ENCODE measurements around the gene MYRFL.
"Not testable (repeated sequence)": the region's sequence is repeated elsewhere in the genome, so short reads cannot be mapped to it uniquely, and the experiment has no call there.

MYRFL gene

GRCh38 chr12:69824966-69825560 is at the start of gene MYRFL:
Gene MYRFL (plus strand): TSS chr12:69825227. CDS start chr12:69825518, 291 bp downstream.
- FAIRE-seq (no peak), DNase-seq (ENCODE audit: insufficient read length, low spot score) (no peak)

DNA sequence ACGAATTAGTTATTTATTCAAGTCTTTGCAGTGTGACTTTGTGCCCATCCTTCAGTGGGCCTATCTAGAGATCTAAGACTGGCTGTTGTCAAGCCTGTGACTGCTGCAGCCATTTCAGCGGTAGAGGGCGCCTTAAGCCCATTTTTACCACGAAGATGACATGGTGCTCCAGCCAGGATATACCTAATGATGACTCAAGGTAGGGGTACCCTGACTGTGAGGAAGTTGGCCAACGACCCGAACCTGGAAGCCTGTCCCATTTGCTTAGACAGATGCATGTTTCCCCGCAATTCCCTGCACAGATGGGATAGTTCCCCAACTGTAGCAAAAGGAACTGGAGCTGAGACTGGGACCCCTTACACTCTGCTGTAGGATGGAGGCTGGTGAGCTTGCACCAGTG is 45.1 kb upstream of the MYRFL start:
- DNase-seq (ENCODE audit: insufficient read length, low spot score) = peak; percentile 41
- FAIRE-seq = peak; percentile 42

GRCh38 chr12:69783365-69783764 is 41.7 kb upstream of the MYRFL start:
- FAIRE-seq (no peak), DNase-seq (ENCODE audit: insufficient read length, low spot score) (no peak)

DNA sequence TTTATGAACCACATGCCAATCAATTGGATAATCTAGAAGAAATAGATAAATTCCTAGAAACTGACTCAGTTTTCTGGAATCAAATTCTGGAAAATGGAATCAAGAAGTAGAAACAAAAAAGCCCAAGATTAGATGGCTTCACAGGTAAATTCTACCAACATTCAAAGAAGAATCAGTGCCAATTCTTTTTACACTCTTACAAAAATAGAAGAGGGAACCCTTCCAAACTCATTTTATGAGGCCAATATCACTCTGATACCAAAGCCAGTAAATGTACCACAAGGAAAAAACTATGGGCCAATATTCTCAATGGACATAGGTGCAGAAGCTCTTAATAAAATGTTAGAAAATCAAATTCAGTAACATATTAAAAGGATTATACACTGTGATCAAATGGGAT is 35.7 kb upstream of the MYRFL start:
- FAIRE-seq = no peak

DNA sequence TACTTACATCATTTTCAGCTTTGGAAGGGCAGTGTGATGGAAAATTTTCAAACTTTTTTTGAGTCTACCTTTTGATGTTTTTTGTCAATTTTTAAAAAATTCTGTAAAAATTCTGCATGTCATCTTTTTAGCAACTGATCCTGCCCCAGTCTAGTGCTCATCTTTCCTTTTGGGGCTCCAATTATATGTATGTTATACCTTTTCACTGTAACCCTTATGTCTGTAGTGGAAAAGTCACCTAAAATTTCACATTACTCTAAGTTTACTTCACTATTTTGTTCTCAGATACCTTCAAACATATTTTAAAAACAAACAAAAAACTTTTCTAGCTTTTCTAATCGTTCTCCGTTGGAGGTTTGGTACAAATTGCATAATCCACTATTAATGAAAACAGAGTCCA is 32.5 kb upstream of the MYRFL start:
- no peak for FAIRE-seq
- DNase-seq (ENCODE audit: insufficient read length, low spot score) = no peak

More for the DNA sequence above, 35.7 kb upstream of the MYRFL start:
- no peak for DNase-seq (ENCODE audit: insufficient read length, low spot score)

- not testable (repeated sequence) for FAIRE-seq; DNase-seq (ENCODE audit: insufficient read length, low spot score)
Measured at GRCh38 chr12:69807101-69807897, 17.7 kb upstream of the MYRFL start.

GRCh38 chr12:69810870-69811498 is 14.0 kb upstream of the MYRFL start:
- FAIRE-seq (no peak), DNase-seq (ENCODE audit: insufficient read length, low spot score) (no peak)

DNA sequence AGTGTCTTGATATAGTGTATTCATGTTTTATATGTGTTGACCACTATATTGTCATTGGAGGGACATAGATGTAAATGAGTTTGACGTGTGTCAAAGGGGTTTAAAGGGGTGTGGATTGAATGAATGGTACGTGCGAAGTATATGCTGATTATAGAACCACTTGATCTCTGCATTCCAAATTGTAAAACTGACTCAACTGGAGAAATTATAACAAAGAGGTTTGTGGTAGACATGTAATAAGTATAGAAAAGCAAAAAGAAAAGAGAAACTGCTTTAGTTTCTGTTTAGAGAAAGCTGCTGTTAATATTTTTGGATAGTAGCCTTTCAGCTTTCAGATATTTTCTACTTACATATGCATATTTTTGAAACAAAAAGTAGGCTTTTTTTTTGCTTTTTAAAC is 8.9 kb upstream of the MYRFL start:
- no peak for FAIRE-seq

GRCh38 chr12:69821032-69821455 is 4.0 kb upstream of the MYRFL start:
- no peak for FAIRE-seq
- no peak for DNase-seq (ENCODE audit: insufficient read length, low spot score)

More for the DNA sequence above, 8.9 kb upstream of the MYRFL start:
- no peak for DNase-seq (ENCODE audit: insufficient read length, low spot score)

DNA sequence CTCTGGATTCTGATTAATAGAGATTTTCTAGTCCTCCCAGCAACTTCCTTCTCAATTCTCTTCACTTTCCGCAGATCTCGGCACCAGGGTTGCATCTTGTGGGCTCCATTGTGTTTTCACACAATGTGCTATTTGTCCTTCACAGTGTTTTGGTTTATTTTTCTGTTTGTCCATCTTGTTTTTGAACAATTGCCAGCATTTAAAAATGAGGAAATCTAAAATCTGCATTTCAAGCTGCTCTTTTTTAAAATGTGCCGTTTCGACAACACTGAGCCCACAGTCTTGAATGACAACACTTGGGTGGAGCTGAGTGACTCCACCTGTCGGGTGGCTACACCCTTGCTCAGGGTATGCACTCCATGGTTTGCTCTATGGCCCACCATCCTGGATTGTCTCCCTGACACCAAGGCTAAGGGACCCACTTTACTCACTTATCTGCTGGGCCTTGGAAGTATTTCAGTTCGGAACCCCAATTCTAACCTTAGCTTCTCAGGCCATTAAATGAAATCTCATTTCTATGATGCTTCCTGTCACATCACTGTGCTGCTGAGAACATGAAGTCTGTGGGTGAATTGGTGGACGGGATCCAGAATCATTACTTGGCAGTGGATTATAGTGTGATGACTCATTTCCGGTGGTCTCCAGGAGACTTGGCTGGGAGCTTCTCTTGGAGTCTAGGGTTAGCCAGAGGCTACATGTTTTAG is 3.4 kb upstream of the MYRFL start:
- DNase-seq (ENCODE audit: insufficient read length, low spot score) = peak; percentile 74

GRCh38 chr12:69822201-69822860 is 2.7 kb upstream of the MYRFL start:
- DNase-seq (ENCODE audit: insufficient read length, low spot score) = no peak
- no peak for FAIRE-seq

More for the DNA sequence above, 3.4 kb upstream of the MYRFL start:
- peak; percentile 48 for FAIRE-seq

DNA sequence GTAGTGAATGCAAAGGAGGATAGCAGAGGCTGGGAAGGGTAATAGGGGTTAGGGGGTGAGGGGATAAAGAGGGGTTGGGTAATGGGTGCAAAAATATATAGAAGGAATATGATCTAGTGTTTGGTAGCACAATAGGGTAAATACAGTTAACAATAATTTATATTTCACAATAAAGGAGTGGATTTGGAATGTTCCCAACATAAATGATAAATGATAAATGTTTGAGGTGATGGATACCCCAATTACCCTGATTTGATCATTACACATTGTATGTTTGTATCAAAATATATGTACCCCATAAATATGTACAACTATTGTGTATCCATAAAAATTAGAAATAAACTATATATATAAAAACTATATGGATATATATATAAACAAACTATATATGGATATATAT is 999 bp upstream of the MYRFL start:
- no peak for DNase-seq (ENCODE audit: insufficient read length, low spot score)
- no peak for FAIRE-seq

DNA sequence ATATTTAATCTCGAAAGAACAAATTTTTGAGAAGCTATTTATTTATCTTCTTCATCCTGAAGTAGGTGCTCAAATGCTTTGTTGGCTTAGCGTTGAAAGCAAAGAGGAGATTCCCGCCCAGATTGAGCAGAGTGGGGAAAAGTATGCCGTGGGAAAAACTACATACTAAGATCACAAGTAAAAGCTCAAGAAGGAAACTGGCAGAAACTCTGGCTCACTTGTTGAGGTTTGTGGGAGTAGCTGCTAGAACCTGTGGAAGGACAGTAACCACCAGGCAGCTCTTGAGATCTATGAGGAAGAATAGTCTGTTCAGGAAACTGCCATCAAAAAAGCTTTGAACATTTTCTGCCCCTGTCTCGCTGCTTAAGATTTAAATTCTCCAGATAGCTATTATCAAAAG is 3.9 kb downstream of the MYRFL start:
- FAIRE-seq = no peak
- no peak for DNase-seq (ENCODE audit: insufficient read length, low spot score)

- no peak for DNase-seq (ENCODE audit: insufficient read length, low spot score)
- no peak for FAIRE-seq
Measured at GRCh38 chr12:69833696-69834095, 8.7 kb downstream of the MYRFL start.

DNA sequence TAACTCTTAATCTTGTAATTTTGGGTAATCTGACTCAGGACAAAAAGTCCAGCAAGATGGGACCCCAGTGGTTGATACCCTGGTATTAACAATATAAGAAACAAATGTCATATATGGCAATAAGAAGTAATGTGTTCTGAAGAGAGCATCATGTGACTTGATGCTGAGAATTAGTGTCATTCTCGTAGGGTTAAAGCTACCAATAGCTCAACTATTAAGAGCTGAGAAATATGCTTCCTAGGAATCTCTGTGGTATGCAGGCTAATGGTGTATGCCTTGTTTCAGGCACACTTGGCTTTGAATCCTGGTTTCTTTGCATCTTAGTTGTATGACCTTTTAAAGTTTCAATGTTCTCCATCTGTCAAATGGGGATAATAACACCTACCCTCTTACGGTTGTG is 9.1 kb downstream of the MYRFL start:
- FAIRE-seq = no peak
- DNase-seq (ENCODE audit: insufficient read length, low spot score) = no peak

- no peak for FAIRE-seq
- no peak for DNase-seq (ENCODE audit: insufficient read length, low spot score)
Measured at GRCh38 chr12:69834576-69834975, 9.5 kb downstream of the MYRFL start.

DNA sequence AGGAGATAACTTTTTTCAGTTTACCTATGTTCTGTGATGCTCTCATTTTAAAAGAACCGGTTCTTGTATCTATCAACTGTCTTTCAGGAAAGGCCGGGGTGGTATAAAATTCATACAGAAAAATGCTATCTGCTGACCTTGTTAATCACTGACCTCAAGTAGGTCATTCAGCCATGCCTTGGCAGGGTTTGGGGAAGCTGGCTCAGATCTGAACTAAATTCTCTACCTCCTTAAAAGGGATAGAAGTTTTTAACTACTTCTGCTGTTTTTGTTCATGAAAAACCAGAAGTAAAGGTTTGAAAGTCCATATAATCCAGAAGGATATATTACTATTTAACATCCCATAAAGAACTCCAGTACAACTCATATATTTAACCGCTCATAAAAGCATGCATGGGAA is 10.1 kb downstream of the MYRFL start:
- no peak for FAIRE-seq
- no peak for DNase-seq (ENCODE audit: insufficient read length, low spot score)

DNA sequence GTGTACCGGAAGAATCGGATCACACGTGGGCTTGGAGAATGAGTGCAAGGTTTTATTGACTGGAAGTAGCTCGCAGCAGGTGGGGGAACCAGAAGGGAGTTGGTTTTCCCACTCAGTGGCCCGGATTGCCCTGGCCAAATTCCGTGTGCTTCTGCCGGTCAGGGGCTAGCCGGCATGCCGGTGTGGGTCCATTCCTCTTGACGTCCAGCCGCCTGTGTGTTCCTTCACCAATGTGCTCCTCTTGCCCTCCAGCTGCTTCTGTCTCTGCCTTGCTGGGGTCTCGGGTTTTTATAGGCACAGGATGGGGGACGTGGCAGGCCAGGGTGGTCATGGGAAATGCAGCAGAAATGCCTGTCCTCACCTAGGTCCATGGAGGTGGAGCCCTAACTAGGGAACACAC is 11.0 kb downstream of the MYRFL start:
- FAIRE-seq (no peak), DNase-seq (ENCODE audit: insufficient read length, low spot score) (no peak)

DNA sequence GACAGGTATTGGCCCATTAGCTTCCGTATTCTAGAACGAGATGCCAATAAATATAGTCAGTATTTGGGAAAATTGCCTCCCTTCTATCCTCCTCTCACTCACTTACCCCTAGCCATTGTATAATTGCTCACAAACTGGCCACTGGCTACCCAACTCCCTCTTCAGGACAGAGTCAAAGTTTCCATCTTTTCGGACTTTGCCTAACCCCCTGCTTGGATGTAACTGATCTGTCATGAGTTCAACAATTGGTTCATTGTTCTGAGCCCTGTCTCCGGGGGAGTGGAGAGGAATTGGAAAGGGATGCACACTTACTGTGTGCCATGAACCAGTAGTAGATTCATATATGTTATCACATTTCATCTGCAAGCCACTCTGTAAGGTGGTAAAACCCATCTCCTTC is 12.2 kb downstream of the MYRFL start:
- DNase-seq (ENCODE audit: insufficient read length, low spot score) = no peak

GRCh38 chr12:69837657-69838415 is 12.8 kb downstream of the MYRFL start:
- FAIRE-seq (no peak), DNase-seq (ENCODE audit: insufficient read length, low spot score) (no peak)

More for the DNA sequence above, 12.2 kb downstream of the MYRFL start:
- no peak for FAIRE-seq

Data from HTR-8/SVneo (cell line).